Right atrium auricular region (tissue), 2 donors: ENCODE data around the gene LRMDA. TPM values are rescaled to one million over a fixed set of nuclear protein-coding genes. Genes with fewer than 3 reads are reported as not detected.

ENCODE experiments used
- DNase-seq: peaks from one replicate; pipeline ENCODE4 v3.0.0-alpha.2; 2019; ENCODE audit warnings: low spot score
- H3K27ac ChIP-seq, 2 donors: fragments of 200-600 bp; sonication (generic); 1 replicate in 1 of 2; 2 replicates in 1 of 2; pipeline ENCODE4 v1.5.1; 2016 to 2019
- H3K27me3 ChIP-seq, 2 donors: fragments of 200-600 bp; sonication (generic); one replicate each; pipeline versions ENCODE4 v1.5.1 to v1.6.0; 2017 to 2019
- H3K36me3 ChIP-seq: fragments of 200-600 bp; sonication (generic); one replicate; pipeline ENCODE4 v1.5.1; 2016
- H3K4me1 ChIP-seq, 2 donors: fragments of 200-600 bp; sonication (generic); one replicate each; pipeline versions ENCODE4 v1.5.1 to v1.6.0; 2017 to 2019
- H3K4me3 ChIP-seq, 2 donors: fragments of 200-600 bp; sonication (generic); 1 replicate in 1 of 2; 2 replicates in 1 of 2; pipeline ENCODE4 v1.5.1; 2017 to 2019; ENCODE audit warnings: mild to moderate bottlenecking in 1 of 2, moderate library complexity in 1 of 2
- H3K9me3 ChIP-seq, 2 donors: fragments of 200-600 bp; sonication (generic); one replicate each; pipeline ENCODE4 v1.5.1; 2019
- total RNA-seq, 2 donors: library from RNA; depleted of rRNA; stranded (reverse); fragments of >200 nt; gene quantifications; one replicate each; pipeline ENCODE4 v1.1.0, GENCODE V29; 2016
- TF ChIP-seq, protein P1 (sequence below), 2 donors: fragments of 200-600 bp; sonication (generic); IDR thresholded peaks; one replicate each; pipeline ENCODE4 v1.5.1; 2019; ENCODE audit warnings: antibody characterized with exemption in 2 of 2

LRMDA gene
- total RNA-seq, 2 donors from 2014 or later, result 6.1 to 19.1 TPM

DNA sequence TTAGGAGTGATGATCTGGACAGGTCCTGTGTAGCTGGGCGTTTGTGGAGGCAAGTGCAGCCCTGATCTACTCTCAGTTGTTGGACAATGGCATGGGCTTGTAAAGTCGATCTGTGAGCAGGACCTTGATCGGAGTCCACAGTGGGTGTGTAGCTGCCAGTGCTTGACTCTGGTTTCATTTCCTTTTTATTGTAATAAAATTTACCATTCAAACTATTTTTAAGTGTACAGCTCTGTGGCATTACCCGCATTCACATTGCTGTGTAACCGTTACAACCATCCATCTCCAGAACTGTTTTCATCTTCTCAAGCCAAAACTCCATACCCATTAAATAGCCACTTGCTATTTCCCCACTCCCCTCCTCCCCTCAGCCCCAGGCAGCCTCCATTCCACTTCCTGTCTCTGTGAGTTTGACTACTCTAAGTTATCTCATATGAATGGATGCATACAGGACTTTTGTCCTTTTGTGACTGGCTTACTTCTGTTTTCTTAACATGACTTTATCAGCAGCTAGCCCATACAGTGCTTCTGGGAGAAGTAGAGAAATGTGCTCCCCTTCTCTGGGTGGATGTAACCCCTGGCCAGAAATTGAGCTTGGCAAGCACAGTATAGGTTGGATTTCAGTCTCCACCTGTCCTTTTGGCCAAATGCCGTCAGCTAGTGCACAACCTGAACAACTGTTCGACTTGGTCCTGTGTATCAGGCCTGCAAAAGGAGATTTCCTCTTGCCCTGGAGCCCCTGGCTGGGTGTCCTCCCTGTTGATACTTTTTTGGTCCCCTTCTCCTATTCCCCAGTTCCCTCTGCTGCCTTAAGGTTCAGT lies 180.0 kb downstream of the LRMDA start:
- H3K36me3 ChIP-seq, result no peaks in the 10 kb centered on the region
- H3K27me3 ChIP-seq, result no peaks in the 10 kb centered on the region
- H3K4me3 ChIP-seq, result no peak overlapping the region
- H3K27ac ChIP-seq, result no peak overlapping the region
- H3K9me3 ChIP-seq, result no peaks in the 10 kb centered on the region
- no peak for DNase-seq
- H3K4me1 ChIP-seq, result peaks cover 0 to 25% of the 10 kb centered on the region in 2 donors
- TF ChIP-seq, protein P1, sequence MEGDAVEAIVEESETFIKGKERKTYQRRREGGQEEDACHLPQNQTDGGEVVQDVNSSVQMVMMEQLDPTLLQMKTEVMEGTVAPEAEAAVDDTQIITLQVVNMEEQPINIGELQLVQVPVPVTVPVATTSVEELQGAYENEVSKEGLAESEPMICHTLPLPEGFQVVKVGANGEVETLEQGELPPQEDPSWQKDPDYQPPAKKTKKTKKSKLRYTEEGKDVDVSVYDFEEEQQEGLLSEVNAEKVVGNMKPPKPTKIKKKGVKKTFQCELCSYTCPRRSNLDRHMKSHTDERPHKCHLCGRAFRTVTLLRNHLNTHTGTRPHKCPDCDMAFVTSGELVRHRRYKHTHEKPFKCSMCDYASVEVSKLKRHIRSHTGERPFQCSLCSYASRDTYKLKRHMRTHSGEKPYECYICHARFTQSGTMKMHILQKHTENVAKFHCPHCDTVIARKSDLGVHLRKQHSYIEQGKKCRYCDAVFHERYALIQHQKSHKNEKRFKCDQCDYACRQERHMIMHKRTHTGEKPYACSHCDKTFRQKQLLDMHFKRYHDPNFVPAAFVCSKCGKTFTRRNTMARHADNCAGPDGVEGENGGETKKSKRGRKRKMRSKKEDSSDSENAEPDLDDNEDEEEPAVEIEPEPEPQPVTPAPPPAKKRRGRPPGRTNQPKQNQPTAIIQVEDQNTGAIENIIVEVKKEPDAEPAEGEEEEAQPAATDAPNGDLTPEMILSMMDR (IDR thresholded peaks at IDR 0.05), result no peak

DNA sequence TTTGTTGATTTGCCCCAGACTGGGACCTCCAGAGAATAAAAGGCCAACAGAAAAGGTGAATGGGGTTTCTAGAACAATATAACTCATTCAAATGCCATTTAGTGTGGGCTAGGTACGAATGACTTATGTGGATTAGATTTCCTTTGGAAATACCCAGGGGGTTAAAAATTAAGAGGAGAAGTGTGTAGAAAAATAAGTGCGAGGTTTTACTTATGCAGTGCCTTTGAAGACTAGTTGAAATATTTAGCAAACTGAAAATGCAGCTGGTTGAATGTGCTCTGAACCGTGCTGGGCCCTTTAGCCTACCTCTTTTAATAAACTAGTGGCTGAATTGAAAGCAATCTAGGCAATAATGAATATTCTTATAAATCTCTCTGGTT lies 180.6 kb downstream of the LRMDA start:
- DNase-seq, result no peak
- no peak overlapping the region for H3K4me3 ChIP-seq
- H3K4me1 ChIP-seq, result peaks cover 0 to 19% of the 10 kb centered on the region in 2 donors
- H3K27ac ChIP-seq, result no peak overlapping the region
- H3K36me3 ChIP-seq, result no peaks in the 10 kb centered on the region
- H3K9me3 ChIP-seq, result no peaks in the 10 kb centered on the region
- H3K27me3 ChIP-seq, result no peaks in the 10 kb centered on the region
- TF ChIP-seq, protein P1 (IDR thresholded peaks at IDR 0.05), result no peak

DNA sequence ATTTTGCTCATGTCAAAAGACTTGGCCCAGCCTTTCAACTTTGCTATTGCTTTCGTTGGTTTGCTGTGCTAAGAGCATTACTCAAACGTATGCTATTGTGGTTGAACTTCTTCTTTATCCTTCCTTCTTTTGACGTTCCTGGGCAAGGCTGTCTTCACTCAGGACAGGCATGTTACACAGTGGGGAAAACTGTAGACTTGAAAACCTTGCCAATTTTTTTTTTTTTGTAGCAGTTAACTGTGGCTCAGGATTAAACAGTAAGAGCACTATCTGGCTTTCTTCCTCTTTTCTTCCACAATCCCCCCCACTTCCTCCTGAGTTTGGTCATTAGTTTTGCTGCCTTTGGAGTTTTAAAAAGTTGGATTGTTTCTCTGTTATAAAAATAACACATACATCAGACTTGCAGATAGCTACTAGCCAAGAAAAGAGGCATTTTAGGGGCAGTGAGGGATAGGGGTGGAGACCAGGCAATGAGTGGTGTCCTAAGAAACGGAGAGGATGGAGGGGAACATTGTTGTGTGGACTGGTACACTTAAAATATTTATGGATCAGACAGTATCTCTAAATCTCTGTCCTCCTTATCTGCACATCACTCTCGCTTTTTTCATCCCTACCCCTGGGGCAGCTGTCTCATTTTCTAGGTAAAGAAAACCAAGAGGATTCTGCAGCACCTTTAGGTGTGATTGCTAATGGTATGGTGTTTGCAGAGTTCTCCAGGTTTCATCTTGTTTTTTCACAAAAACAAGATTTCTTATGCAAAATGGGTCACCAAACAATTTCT lies 181.7 kb downstream of the LRMDA start:
- TF ChIP-seq, protein P1 (IDR thresholded peaks at IDR 0.05), result no peak
- Histone ChIP-seq H3K4me3 (no peak overlapping the region), H3K36me3 (no peaks in the 10 kb centered on the region), H3K4me1 (peaks cover 0 to 19% of the 10 kb centered on the region in 2 donors), H3K27ac (no peak overlapping the region), H3K27me3 (no peaks in the 10 kb centered on the region), H3K9me3 (no peaks in the 10 kb centered on the region)
- DNase-seq, result no peak

DNA sequence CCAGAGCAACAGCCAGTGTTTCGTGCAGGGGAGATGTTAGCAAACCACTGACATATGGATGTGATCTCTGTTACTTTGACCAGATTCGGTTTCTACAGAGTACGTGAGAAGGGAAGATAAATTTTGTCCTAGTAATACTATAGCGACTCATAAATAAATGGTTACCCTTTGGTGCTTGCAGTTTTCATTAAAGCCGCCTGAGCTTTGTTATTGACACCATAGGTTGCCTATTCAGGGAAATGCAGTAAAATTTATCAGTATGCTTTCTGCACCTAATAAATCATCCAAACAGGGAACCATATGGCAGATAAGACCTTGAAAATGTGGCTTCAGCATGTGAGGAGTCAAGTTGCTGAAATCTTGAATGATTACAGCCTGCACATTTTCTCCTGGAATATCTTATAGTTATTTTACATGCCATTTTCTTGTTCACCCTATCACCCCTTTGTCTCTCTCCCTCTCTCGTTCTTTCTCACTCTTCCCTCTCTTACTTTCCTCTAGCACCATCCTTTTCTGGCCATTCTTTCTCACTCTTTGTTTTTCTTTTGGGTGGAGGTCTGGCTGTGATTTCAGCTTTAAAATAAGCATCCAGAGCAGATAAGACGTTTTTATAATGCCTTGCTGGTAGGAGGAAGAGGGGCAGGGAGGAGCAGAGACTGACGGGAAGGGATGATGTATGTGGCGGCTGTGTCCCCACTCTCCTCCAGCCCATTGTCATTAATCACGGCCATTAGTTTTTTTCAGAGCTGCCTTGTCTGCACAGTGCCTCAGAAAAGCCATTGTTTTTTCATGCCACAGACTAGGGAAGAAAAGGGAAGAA lies 182.5 kb downstream of the LRMDA start:
- no peak overlapping the region for H3K4me3 ChIP-seq
- DNase-seq, result no peak
- TF ChIP-seq, protein P1 (IDR thresholded peaks at IDR 0.05), result no peak
- H3K27ac ChIP-seq, result no peak overlapping the region
- peaks cover 0 to 19% of the 10 kb centered on the region in 2 donors for H3K4me1 ChIP-seq
- H3K36me3 ChIP-seq, result no peaks in the 10 kb centered on the region
- no peaks in the 10 kb centered on the region for H3K9me3 ChIP-seq
- no peaks in the 10 kb centered on the region for H3K27me3 ChIP-seq

DNA sequence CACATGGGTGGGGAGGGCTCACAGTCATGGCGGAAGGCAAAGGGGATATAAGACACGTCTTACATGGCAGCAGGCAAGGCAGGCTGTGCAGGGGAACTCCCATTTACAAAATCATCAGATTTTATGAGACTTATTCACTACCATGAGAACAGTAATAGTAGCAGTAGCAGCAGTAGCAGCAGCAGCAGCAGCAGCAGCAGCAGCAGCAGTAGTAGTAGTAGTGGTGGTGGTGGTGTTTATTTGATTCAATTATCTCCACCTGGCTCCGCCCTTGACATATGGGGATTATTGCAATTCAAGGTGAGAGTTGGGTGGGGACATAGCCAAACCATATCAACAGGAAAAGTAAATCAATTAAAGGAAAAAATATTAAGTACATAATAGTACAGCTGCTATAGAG lies 184.7 kb downstream of the LRMDA start:
- no peak for DNase-seq
- Histone ChIP-seq H3K27ac (no peak overlapping the region), H3K36me3 (no peaks in the 10 kb centered on the region), H3K27me3 (no peaks in the 10 kb centered on the region), H3K4me1 (peaks cover 0 to 19% of the 10 kb centered on the region in 2 donors), H3K9me3 (no peaks in the 10 kb centered on the region), H3K4me3 (no peak overlapping the region)
- TF ChIP-seq, protein P1 (IDR thresholded peaks at IDR 0.05), result no peak
